GM12878 (cell line): ENCODE measurements around the gene ARPC1A. TPM values are rescaled to one million over a fixed set of nuclear protein-coding genes. Genes with fewer than 3 reads are reported as not detected.

Experiments used
- ATF2 ChIP-seq: IDR thresholded peaks from 2 replicates; pipeline ENCODE4 v1.6.1; 2012; ENCODE audit warnings: low read length, inconsistent platforms
- BACH1 ChIP-seq: fragments of 450-650 bp; IDR thresholded peaks from 2 replicates; pipeline ENCODE4 v1.6.1; 2017; ENCODE audit warnings: mild to moderate bottlenecking, borderline replicate concordance
- BCL3 ChIP-seq: IDR thresholded peaks from 2 replicates; pipeline ENCODE4 v1.6.1; 2011; ENCODE audit warnings: borderline replicate concordance, low read depth, mild to moderate bottlenecking, moderate library complexity, low read length; ENCODE audit not compliant: insufficient read depth, poor library complexity, severe bottlenecking
- CREM ChIP-seq: IDR thresholded peaks from 2 replicates; pipeline ENCODE4 v1.6.1; 2014; ENCODE audit warnings: antibody characterized with exemption, low read depth
- CTCF ChIP-seq, 3 experiments: IDR thresholded peaks in 2 of 3; conservative IDR thresholded peaks in 1 of 3; 2 replicates each; pipeline ENCODE4 v1.5.1; 2011; ENCODE audit warnings: low read depth in 3 of 3, low read length in 3 of 3, mild to moderate bottlenecking in 3 of 3, control low read depth in 2 of 3, moderate library complexity in 2 of 3, inconsistent platforms in 1 of 3, mixed read lengths in 1 of 3; ENCODE audit not compliant: control insufficient read depth in 2 of 3, insufficient read depth in 1 of 3; ENCODE audit errors: extremely low read depth in 1 of 3
- CUX1 ChIP-seq: IDR thresholded peaks from 2 replicates; pipeline ENCODE4 v1.6.1; 2012; ENCODE audit warnings: improper control_type of control experiment, low read depth, low read length; ENCODE audit not compliant: insufficient replicate concordance
- FOXM1 ChIP-seq: IDR thresholded peaks from 2 replicates; pipeline ENCODE4 v1.6.1; 2012; ENCODE audit warnings: low read depth, mild to moderate bottlenecking, inconsistent platforms, low read length, moderate library complexity
- PAX8 ChIP-seq: fragments of 450-650 bp; IDR thresholded peaks from 2 replicates; pipeline ENCODE4 v1.6.1; 2017; ENCODE audit warnings: mild to moderate bottlenecking, moderate library complexity
- RFX5 ChIP-seq: IDR thresholded peaks from 2 replicates; pipeline ENCODE4 v1.6.1; 2011; ENCODE audit warnings: low read depth, low read length, improper control_type of control experiment
- WRNIP1 ChIP-seq: IDR thresholded peaks from 2 replicates; pipeline ENCODE4 v1.6.1; 2011; ENCODE audit warnings: low read depth, low read length, improper control_type of control experiment, borderline replicate concordance
- ZBTB33 ChIP-seq: fragments of 450-650 bp; IDR thresholded peaks from 2 replicates; pipeline ENCODE4 v1.6.1; 2017; ENCODE audit warnings: mild to moderate bottlenecking
- ZBTB4 ChIP-seq: fragments of 450-650 bp; formaldehyde crosslinking; IDR thresholded peaks from 2 replicates; pipeline ENCODE4 v1.4.0; 2022; ENCODE audit warnings: mild to moderate bottlenecking, moderate library complexity
- polyA plus RNA-seq, 11 experiments: library from polyadenylated mRNA; depleted of rRNA in 4 of 11; unstranded in 6 of 11; stranded (reverse) in 5 of 11; fragments of >200 nt; fragmentation: Nextera tagmentation in 4 of 11; fragmentation: Illumina TruSeq in 1 of 11; extraction: Ambion mirVana in 4 of 11; extraction: Trizol in 1 of 11; gene quantifications; 1 replicate in 1 of 11; 2 replicates in 10 of 11; pipeline versions ENCODE4 v1.2.1 to v1.2.3, GENCODE V29; 2011 to 2016; ENCODE audit warnings: inconsistent platforms in 2 of 11, missing spikeins in 2 of 11, low read depth in 1 of 11
- total RNA-seq, 4 experiments: library from RNA; depleted of rRNA in 3 of 4; stranded (reverse); fragments of >200 nt in 3 of 4; fragmentation: Illumina TruSeq in 1 of 4; extraction: Trizol in 1 of 4; gene quantifications; 2 replicates each; pipeline versions ENCODE4 v1.2.1 to v1.2.3, GENCODE V29; 2013 to 2021

The ARPC1A gene
- total and polyA plus RNA-seq, 10 of the 15 experiments (the other 5 are each of a cell fraction or from before 2014, with no cell fraction given), result 42.3 to 152 (median 72.1) TPM

- TF ChIP-seq BCL3 (no peak), CREM (peak; percentile 70; the same call in 1 of the 2 replicates), WRNIP1 (no peak), RFX5 (no peak), ZBTB33 (no peak), ATF2 (no peak), PAX8 (no peak), FOXM1 (no peak), CUX1 (no peak), ZBTB4 (no peak), CTCF (IDR thresholded peaks at IDR 0.05 in 2 of 3, conservative IDR thresholded peaks at IDR 0.05 in 1 of 3; ENCODE audit: control insufficient read depth in 2 of 3, extremely low read depth in 1 of 3, insufficient read depth in 1 of 3, low read depth in 3 of 3, low read length in 3 of 3) (peak in 2 of 3 experiments; percentile 3 to 10; a peak in 2 of 6 replicates), BACH1 (peak; percentile 40; the same call in 1 of the 2 replicates)
Observed at GRCh38 chr7:99325592-99326407, at the start of gene ARPC1A (continued).
